Transverse colon (tissue), 4 donors: Measurements from ENCODE around the gene ARVCF.

Experiments used
- POLR2A ChIP-seq: fragments of 450-650 bp; IDR thresholded peaks from one replicate; pipeline ENCODE4 v1.6.1; 2016; ENCODE audit warnings: antibody characterized with exemption, mild to moderate bottlenecking, moderate library complexity
- POLR2AphosphoS5 ChIP-seq, 3 donors: sonication (generic); formaldehyde crosslinking; IDR thresholded peaks; one replicate each; pipeline ENCODE4 v1.6.1; 2016; ENCODE audit warnings: antibody characterized with exemption in 3 of 3
- TF ChIP-seq, protein P1 (sequence below), 5 experiments: fragments of 200-600 bp in 3 of 5; fragments of 450-650 bp in 2 of 5; sonication (generic) in 3 of 5; IDR thresholded peaks; 1 replicate in 2 of 5; 2 replicates in 3 of 5; pipeline ENCODE4 v1.5.1; 2016 to 2017; ENCODE audit warnings: antibody characterized with exemption in 5 of 5, inconsistent platforms in 3 of 5, mild to moderate bottlenecking in 2 of 5, moderate library complexity in 1 of 5

DNA sequence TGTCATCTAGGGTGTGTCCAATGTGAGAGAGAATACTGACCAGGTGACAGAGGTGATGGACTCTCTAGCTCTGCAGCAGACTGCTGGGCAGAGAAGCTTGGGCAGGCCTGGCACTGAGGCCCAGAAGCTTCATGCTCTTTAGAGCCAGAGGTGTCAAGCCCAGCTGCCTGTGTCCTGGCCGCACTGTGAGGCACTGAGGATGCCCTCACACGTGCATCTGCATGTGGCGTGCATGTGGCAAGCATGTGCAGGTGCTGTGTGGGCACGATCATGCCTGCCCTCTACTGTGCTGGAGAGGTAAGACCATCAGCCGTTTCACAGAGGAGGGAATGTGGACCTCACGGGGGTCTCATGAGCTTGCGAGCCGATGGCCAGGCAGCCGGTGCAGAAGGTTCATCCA, 59.2 kb downstream of the ARVCF start:
- TF ChIP-seq, protein P1, sequence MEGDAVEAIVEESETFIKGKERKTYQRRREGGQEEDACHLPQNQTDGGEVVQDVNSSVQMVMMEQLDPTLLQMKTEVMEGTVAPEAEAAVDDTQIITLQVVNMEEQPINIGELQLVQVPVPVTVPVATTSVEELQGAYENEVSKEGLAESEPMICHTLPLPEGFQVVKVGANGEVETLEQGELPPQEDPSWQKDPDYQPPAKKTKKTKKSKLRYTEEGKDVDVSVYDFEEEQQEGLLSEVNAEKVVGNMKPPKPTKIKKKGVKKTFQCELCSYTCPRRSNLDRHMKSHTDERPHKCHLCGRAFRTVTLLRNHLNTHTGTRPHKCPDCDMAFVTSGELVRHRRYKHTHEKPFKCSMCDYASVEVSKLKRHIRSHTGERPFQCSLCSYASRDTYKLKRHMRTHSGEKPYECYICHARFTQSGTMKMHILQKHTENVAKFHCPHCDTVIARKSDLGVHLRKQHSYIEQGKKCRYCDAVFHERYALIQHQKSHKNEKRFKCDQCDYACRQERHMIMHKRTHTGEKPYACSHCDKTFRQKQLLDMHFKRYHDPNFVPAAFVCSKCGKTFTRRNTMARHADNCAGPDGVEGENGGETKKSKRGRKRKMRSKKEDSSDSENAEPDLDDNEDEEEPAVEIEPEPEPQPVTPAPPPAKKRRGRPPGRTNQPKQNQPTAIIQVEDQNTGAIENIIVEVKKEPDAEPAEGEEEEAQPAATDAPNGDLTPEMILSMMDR (IDR thresholded peaks at IDR 0.05) = no peak
- TF ChIP-seq POLR2AphosphoS5 (IDR thresholded peaks at IDR 0.05) = no peak
- TF ChIP-seq POLR2A = no peak
